Neural cell (in vitro differentiated cells): ENCODE results near the gene ANKRD2. TPM values are rescaled to one million over a fixed set of nuclear protein-coding genes. Genes with fewer than 3 reads are reported as not detected.

Source experiments
- H2AFZ ChIP-seq: fragments of 200-600, 300-800 bp; sonication (generic), shearing (Covaris generic); 2 replicates; pipeline ENCODE4 v1.6.0; 2014; ENCODE audit warnings: low read depth, mild to moderate bottlenecking, antibody characterized with exemption, low read length, moderate library complexity
- H3F3A ChIP-seq: fragments of 200-600 bp; shearing (Covaris generic); 2 replicates; pipeline ENCODE4 v1.6.1; 2016; ENCODE audit warnings: mild to moderate bottlenecking, moderate library complexity, mixed read lengths, antibody characterized with exemption, low read length; ENCODE audit not compliant: insufficient read depth, poor library complexity, severe bottlenecking
- H3K27ac ChIP-seq: fragments of 200-600, 300-800 bp; sonication (generic), shearing (Covaris generic); 2 replicates; pipeline ENCODE4 v1.5.1; 2014; ENCODE audit warnings: mild to moderate bottlenecking, low read length, moderate library complexity
- H3K27me3 ChIP-seq: fragments of 300-800, 200-600 bp; sonication (generic), shearing (Covaris generic); 2 replicates; pipeline ENCODE4 v1.6.0; 2014; ENCODE audit warnings: mild to moderate bottlenecking, low read depth, low read length, moderate library complexity; ENCODE audit not compliant: insufficient read depth
- H3K36me3 ChIP-seq: fragments of 300-800, 200-600 bp; sonication (generic), shearing (Covaris generic); 2 replicates; pipeline ENCODE4 v1.5.1; 2014; ENCODE audit warnings: mild to moderate bottlenecking, antibody characterized with exemption, low read length, moderate library complexity; ENCODE audit not compliant: insufficient read depth
- H3K4me2 ChIP-seq: fragments of 300-800, 200-600 bp; sonication (generic), shearing (Covaris generic); 2 replicates; pipeline ENCODE4 v1.6.0; 2014; ENCODE audit warnings: mild to moderate bottlenecking, low read length
- H3K4me3 ChIP-seq: fragments of 300-800, 200-600 bp; sonication (generic), shearing (Covaris generic); 2 replicates; pipeline ENCODE4 v1.5.1; 2014; ENCODE audit warnings: mild to moderate bottlenecking, low read length, moderate library complexity
- H3K79me2 ChIP-seq: fragments of 200-600 bp; shearing (Covaris generic); replicated peaks from 2 replicates; pipeline ENCODE4 v1.6.0; 2014; ENCODE audit warnings: mild to moderate bottlenecking, low read length, moderate library complexity; ENCODE audit not compliant: insufficient read depth
- H3K9ac ChIP-seq: fragments of 300-800, 200-600 bp; sonication (generic), shearing (Covaris generic); 2 replicates; pipeline ENCODE4 v1.6.1; 2016; ENCODE audit warnings: mild to moderate bottlenecking, low read length, mixed read lengths
- H3K9me2 ChIP-seq: fragments of 200-600 bp; shearing (Covaris generic); 2 replicates; pipeline ENCODE4 v1.6.1; 2016; ENCODE audit warnings: mild to moderate bottlenecking, low read length, mixed read lengths; ENCODE audit not compliant: insufficient read depth
- H3K9me3 ChIP-seq: fragments of 200-600, 300-800 bp; sonication (generic), shearing (Covaris generic); 2 replicates; pipeline ENCODE4 v1.6.1; 2016; ENCODE audit warnings: mild to moderate bottlenecking, mixed run types, low read length, moderate library complexity, mixed read lengths
- H4K20me1 ChIP-seq: fragments of 200-600 bp; shearing (Covaris generic); 2 replicates; pipeline ENCODE4 v1.6.1; 2016; ENCODE audit warnings: mild to moderate bottlenecking, mixed run types; ENCODE audit not compliant: insufficient read depth
- CTCF ChIP-seq: fragments of 450-650 bp; IDR thresholded peaks from 2 replicates; pipeline ENCODE4 v1.5.1; 2014; ENCODE audit warnings: antibody characterized with exemption, mild to moderate bottlenecking, moderate library complexity; ENCODE audit not compliant: poor library complexity, severe bottlenecking
- EP300 ChIP-seq: fragments of 450-650 bp; conservative IDR thresholded peaks from 2 replicates; pipeline ENCODE4 v1.6.1; 2014; ENCODE audit warnings: antibody characterized with exemption, mild to moderate bottlenecking, moderate library complexity; ENCODE audit not compliant: poor library complexity, severe bottlenecking
- EZH2 ChIP-seq: fragments of 200-600, 300-800 bp; shearing (Covaris generic), sonication (generic); IDR thresholded peaks from 2 replicates; pipeline ENCODE4 v1.6.1; 2014; ENCODE audit warnings: antibody characterized with exemption, low read length, borderline replicate concordance, mild to moderate bottlenecking; ENCODE audit not compliant: insufficient read depth, poor library complexity, severe bottlenecking
- MXI1 ChIP-seq: fragments of 450-650 bp; conservative IDR thresholded peaks from 2 replicates; pipeline ENCODE4 v1.6.1; 2014; ENCODE audit warnings: antibody characterized with exemption, mild to moderate bottlenecking; ENCODE audit not compliant: poor library complexity, severe bottlenecking
- POLR2AphosphoS5 ChIP-seq: IDR thresholded peaks from 2 replicates; pipeline ENCODE4 v1.6.1; 2012
- RAD21 ChIP-seq: fragments of 450-650 bp; conservative IDR thresholded peaks from 2 replicates; pipeline ENCODE4 v1.6.1; 2014; ENCODE audit warnings: antibody characterized with exemption, mild to moderate bottlenecking, moderate library complexity
- REST ChIP-seq: IDR thresholded peaks from 2 replicates; pipeline ENCODE4 v1.6.1; 2012; ENCODE audit warnings: borderline replicate concordance
- SMC3 ChIP-seq: fragments of 450-650 bp; conservative IDR thresholded peaks from 2 replicates; pipeline ENCODE4 v1.6.1; 2014; ENCODE audit warnings: antibody characterized with exemption, mild to moderate bottlenecking, moderate library complexity; ENCODE audit not compliant: poor library complexity
- TAF1 ChIP-seq: IDR thresholded peaks from 2 replicates; pipeline ENCODE4 v1.6.1; 2012; ENCODE audit warnings: low read depth
- polyA plus RNA-seq: library from polyadenylated mRNA; depleted of rRNA; stranded (reverse); fragments of >200 nt; gene quantifications from 2 replicates; pipeline ENCODE4 v1.2.3, GENCODE V29; 2014

Gene ANKRD2
- polyA plus RNA-seq, 1 donor from 2014 or later = not detected

GRCh38 chr10:97582169-97582568 lies 9.6 kb downstream of the ANKRD2 start:
- Histone ChIP-seq H3K36me3 (no peaks in the 10 kb centered on the region), H4K20me1 (no peaks in the 10 kb centered on the region), H3K27ac (no peak overlapping the region), H3K9me2 (no peaks in the 10 kb centered on the region), H3K4me3 (no peak overlapping the region), H3F3A (no peaks in the 10 kb centered on the region), H3K4me2 (no peak overlapping the region), H3K79me2 (no peaks in the 10 kb centered on the region), H3K9me3 (no peaks in the 10 kb centered on the region), H2AFZ (no peak overlapping the region), H3K9ac (no peak overlapping the region), H3K27me3 (no peaks in the 10 kb centered on the region)
- TF ChIP-seq RAD21 = no peak
- TF ChIP-seq EP300 = no peak
- no peak for TF ChIP-seq TAF1
- no peak for TF ChIP-seq REST
- no peak for TF ChIP-seq POLR2AphosphoS5
- TF ChIP-seq SMC3 = no peak
- TF ChIP-seq MXI1 = no peak
- no peak for TF ChIP-seq CTCF
- TF ChIP-seq EZH2 = no peak

GRCh38 chr10:97583476-97583875 lies 10.9 kb downstream of the ANKRD2 start:
- Histone ChIP-seq H3K79me2 (no peaks in the 10 kb centered on the region), H3K27ac (no peak overlapping the region), H3K36me3 (no peaks in the 10 kb centered on the region), H4K20me1 (no peaks in the 10 kb centered on the region), H3K9me3 (no peaks in the 10 kb centered on the region), H3K9ac (no peak overlapping the region), H3K9me2 (no peaks in the 10 kb centered on the region), H3K27me3 (no peaks in the 10 kb centered on the region), H3K4me3 (no peak overlapping the region), H2AFZ (no peak overlapping the region), H3K4me2 (no peak overlapping the region), H3F3A (no peaks in the 10 kb centered on the region)
- TF ChIP-seq MXI1 = no peak
- TF ChIP-seq RAD21 = no peak
- TF ChIP-seq POLR2AphosphoS5 = no peak
- TF ChIP-seq TAF1 = no peak
- TF ChIP-seq EP300 = no peak
- TF ChIP-seq REST = no peak
- TF ChIP-seq CTCF = no peak
- TF ChIP-seq SMC3 = no peak
- TF ChIP-seq EZH2 = no peak
